Fibroblast of villous mesenchyme (primary cell): Measurements from ENCODE around the gene TMC3. TPM values are rescaled to one million over a fixed set of nuclear protein-coding genes. Genes with fewer than 3 reads are reported as not detected.

Experiments used
- DNase-seq: peaks from one replicate; pipeline ENCODE4 v3.0.0-alpha.2; 2010; ENCODE audit warnings: low read depth
- H3K4me3 ChIP-seq: 2 replicates; pipeline ENCODE4 v1.5.1; 2011; ENCODE audit warnings: low read depth, mild to moderate bottlenecking, low read length
- CTCF ChIP-seq: IDR thresholded peaks from 2 replicates; pipeline ENCODE4 v1.5.1; 2012; ENCODE audit warnings: low read depth, mild to moderate bottlenecking, low read length; ENCODE audit not compliant: insufficient read depth
- total RNA-seq: library from RNA; depleted of rRNA; stranded (reverse); fragments of >200 nt; gene quantifications from 2 replicates; pipeline ENCODE4 v1.2.3, GENCODE V29; 2012

TMC3 gene
- total RNA-seq, 1 donor, result not detected

GRCh38 chr15:81312790-81313543 is 61.0 kb downstream of the TMC3 start:
- H3K4me3 ChIP-seq, result no peak overlapping the region
- no peak for TF ChIP-seq CTCF
- DNase-seq, result peak; percentile 98

- no peak for TF ChIP-seq CTCF
- H3K4me3 ChIP-seq, result no peak overlapping the region
- DNase-seq, result no peak
Measured at GRCh38 chr15:81311752-81312464, 62.1 kb downstream of the TMC3 start.

- H3K4me3 ChIP-seq, result no peak overlapping the region
- DNase-seq, result no peak
- no peak for TF ChIP-seq CTCF
Measured at GRCh38 chr15:81310480-81310879, 63.5 kb downstream of the TMC3 start.

- no peak for DNase-seq
- no peak for TF ChIP-seq CTCF
- no peak overlapping the region for H3K4me3 ChIP-seq
Measured at GRCh38 chr15:81309647-81310450, 64.2 kb downstream of the TMC3 start.

- no peak for TF ChIP-seq CTCF
- no peak overlapping the region for H3K4me3 ChIP-seq
- DNase-seq, result no peak
Measured at GRCh38 chr15:81308260-81308659, 65.8 kb downstream of the TMC3 start.

- peak; percentile 80 for DNase-seq
- no peak overlapping the region for H3K4me3 ChIP-seq
- TF ChIP-seq CTCF, result no peak
Measured at GRCh38 chr15:81304226-81304625, 69.8 kb downstream of the TMC3 start.
